Left ventricle myocardium superior (tissue), 1 donor: ENCODE results near the gene PCSK9. TPM values are rescaled to one million over a fixed set of nuclear protein-coding genes. Genes with fewer than 3 reads are reported as not detected.

Experiments used
- ATAC-seq: fragments of 200-7000 bp; cut with Tn5 transposase; one replicate; pipeline ENCODE4 v1.9.1; 2020; ENCODE audit warnings: mild to moderate bottlenecking, moderate library complexity
- DNase-seq: peaks from one replicate; pipeline ENCODE4 v3.0.0-alpha.2; 2020
- intact Hi-C: fragments of 100-400 bp; cut with micrococcal nuclease; formaldehyde crosslinking; loops from one replicate; pipeline ENCODE4 v1.11.0; 2022
- total RNA-seq: library from RNA; stranded (reverse); fragmentation: NEBNext Ultra II Directional; extraction: Animal tissue kit (Norgen Biotek cat#: 25700); gene quantifications from one replicate; pipeline ENCODE4 v1.2.1, GENCODE V29; 2021
- donor health status: DM: no; HTN: yes; CAD: no; lungs with severe emphysema.

Gene PCSK9
- total RNA-seq, 1 donor from 2014 or later = not detected

DNA sequence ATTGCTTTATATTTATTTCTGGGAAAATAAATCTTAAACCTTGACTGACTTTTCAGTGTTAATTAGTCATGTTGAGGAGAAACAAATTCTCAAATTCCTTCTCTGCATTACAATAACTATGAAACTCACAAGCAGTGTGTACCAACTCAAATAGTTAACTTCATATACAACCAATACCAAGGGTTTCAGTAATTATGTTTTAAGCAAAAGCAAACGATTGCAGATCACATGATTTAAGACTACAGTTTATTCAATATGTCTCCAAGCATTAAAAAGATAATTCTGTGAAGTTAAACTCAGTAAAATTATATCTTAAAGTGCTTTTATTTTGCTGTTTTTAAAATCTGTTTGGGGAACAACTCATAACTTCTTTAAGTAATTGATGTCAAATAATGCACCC, 28.6 kb downstream of the PCSK9 start:
- ATAC-seq = no peak
- no peak for DNase-seq
- intact Hi-C loops = no loop called here

GRCh38 chr1:55068638-55069037, 29.3 kb downstream of the PCSK9 start:
- ATAC-seq = no peak
- intact Hi-C loops = no loop called here
- DNase-seq = no peak

DNA sequence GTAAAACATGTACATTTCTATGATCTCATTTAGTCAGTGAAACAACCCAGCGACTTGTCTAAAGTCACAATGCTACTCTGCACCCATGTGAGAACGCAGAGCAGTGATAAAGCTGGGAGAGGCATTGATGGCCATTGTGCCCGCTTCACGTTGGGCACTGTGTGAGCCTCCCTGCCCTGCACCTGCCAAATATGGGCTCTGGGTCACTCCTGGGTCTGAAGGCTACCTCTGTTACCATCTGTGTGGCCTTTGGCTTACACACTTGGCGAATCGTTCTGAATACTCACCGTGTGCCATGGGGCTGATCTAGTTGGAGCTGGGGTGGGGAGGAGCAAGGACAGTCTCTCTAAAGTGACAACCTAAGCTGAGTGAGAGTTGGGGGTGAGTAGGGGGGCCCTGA, 29.9 kb downstream of the PCSK9 start:
- intact Hi-C loops = no loop called here
- DNase-seq = no peak
- no peak for ATAC-seq

DNA sequence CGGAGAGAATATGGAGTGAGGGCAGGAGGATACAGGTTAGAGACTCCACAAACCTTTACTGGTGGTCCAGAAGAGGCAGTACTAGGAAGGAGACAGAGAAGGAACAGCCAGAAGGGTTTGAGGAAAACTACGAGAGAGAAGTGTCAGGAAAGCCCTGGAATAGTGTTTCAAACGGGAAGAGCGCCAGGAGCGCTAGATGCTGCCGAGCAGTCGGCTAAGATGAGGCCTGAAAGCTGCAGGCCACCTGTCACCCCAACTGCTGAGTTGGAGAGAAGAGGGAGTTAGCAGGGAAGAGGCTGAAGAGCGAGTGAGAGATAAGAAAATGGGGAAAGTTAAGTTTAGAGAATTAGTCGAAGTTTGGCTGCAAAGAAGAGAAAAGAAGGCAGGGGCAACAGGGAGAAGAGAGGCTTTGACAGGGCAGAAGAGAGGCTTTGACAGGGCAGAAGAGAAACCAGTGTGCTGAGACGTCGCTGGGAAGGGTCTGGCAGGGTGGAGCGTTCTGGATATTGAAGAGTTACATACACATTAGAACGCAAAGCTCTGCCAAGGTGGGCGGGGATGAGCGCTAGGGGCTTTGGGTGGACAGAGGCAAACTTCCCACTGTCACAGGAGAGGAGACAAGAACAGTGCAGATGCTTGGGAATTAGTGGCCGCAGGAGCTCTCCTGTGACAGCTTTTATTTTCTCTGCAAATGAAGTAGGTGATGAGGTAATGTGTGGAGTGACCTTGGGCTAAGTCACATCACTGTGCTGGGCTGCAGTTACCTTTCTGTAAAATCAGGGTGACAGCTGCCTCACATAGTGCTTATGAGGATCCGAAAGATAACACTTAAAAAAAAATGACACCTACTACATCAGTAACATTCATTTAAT, 31.2 kb downstream of the PCSK9 start:
- DNase-seq (no peak), ATAC-seq (peak; percentile 20)
- intact Hi-C loops = no loop called here

- ATAC-seq (peak; percentile 51), DNase-seq (no peak)
- intact Hi-C loops = no loop called here
Observed at GRCh38 chr1:55071477-55071876, 32.1 kb downstream of the PCSK9 start.

DNA sequence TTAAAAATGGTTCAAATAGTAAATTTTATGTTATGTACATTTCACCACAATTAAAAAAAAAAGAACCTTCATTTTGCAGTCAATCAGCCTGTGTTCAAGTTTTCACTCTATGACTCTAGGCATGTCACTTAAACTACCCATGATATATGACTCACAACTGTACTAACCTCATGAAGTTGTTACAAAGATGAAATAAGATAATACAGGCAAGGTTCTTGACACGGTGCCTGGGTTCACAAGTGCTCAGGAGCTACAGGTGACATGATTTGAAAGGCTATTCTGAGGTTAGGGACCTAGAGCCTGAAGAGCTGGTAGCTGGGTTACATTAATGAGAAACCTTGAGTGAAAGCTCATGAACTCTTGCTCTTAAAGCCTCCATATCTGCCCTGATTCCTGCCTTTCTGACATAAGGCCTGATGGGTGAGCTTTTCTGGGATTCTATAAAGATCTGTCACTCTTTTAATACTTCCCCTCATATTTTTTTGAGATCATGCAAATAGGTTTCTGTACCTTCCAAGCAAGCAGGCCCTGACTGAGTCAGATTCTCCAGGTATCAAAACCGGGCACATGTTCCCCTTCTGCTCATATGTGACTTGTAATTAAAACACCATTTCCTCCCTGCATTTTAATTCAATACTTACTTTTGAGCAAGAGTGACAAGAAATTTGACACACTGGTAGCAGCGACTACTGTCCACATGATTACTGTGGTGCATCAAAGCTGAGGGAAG, 34.0 kb downstream of the PCSK9 start:
- intact Hi-C loops = no loop called here
- ATAC-seq (no peak), DNase-seq (no peak)

DNA sequence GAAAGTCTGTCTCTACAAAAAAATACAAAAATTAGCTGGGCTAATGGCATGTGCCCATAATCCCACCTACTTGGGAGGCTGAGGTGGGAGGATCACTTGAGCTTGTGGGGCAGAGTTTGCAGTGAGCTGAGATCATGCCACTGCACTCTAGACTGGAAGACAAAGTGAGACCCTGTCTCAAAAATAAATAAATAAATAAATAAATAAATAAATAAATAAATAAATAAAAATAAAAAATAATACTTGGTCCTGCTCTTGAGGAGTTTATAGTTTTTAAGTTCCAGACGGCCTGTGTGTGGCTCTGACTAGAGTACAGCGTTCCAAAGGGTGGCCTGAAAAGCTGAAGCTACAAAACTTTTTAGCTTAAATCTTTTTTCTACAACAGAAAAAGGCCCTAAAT, 35.1 kb downstream of the PCSK9 start:
- intact Hi-C loops = no loop called here
- no peak for ATAC-seq
- no peak for DNase-seq

DNA sequence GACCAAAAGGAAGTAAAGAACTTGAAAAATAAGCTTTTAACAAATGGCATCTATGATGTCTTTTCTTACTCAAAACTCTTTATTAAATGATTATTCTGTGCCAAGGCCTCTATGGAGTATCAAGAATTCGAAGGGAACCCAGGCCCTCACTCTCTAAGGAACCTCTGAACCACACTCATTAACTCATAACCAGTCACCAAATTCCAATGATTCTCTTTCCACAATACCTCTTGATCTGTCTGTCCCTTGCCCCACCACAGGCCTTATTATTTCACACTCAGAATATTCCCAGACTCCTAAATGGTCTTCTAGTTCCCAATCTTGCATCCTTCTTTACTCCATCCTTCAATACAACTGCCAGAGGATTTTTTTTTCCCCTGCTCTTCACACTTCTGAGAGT, 37.0 kb downstream of the PCSK9 start:
- intact Hi-C loops = loop anchor here (5.0 kb wide), 1 partner anchor 36 kb away; no protein-coding TSS in a partner anchor
- DNase-seq (no peak), ATAC-seq (no peak)

DNA sequence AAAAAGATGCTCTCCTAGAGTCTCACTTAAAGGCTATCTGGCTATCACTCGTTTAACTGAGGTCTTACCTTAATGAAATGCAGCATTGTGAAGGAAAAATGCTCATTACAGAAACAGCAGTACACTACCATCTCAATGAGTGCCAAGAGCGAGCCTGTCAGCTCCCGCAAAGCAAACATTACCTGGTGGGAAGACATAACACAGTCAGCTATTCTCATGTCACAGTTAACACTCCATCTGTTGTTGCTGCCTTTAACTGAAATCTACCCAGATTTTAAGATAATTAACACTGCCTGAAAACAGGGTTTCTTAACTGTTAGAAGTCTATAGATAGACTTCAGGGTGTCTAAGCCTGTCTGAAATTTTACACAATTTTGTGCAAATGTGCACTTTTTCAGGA, 39.1 kb downstream of the PCSK9 start:
- intact Hi-C loops = loop anchor here (5.0 kb wide), 1 partner anchor 34 kb away; no protein-coding TSS in a partner anchor
- ATAC-seq = no peak
- DNase-seq = no peak

- DNase-seq (no peak), ATAC-seq (no peak)
- intact Hi-C loops = loop anchor here (5.0 kb wide), 1 partner anchor 33 kb away; no protein-coding TSS in a partner anchor
Observed at GRCh38 chr1:55079651-55080050, 40.3 kb downstream of the PCSK9 start.

DNA sequence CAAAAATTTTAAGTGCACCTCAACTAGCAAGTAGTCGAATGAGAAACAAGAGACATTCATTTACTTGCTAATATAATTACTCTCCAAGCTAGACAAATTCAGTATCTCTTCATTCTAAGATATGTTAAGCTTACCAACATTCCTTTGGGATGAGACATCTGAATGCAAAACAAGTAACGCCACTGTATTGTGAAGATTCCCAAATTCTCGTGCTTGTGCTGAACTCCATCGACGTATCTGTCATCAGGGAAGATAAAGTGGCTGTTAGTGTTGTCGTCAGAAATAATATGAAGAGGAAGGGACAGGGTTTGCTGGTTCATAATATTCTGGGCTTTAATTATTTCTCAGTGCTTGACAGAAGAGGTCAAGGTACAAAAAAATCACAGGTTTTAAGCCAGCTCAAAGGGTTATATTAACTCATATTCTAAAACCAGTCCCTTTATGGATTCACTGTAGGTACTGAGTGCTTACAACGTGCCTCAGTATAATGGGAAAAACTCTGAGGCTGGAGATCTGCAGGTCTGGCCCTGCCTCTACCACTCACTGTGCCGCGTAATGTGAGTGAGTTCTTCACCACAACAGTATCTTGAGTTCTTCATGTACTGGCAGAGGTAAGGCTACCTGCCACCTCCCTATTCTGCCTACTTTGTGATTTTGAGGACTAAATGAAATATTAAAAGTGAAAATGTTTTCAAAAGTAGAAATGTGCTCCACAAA, 42.0 kb downstream of the PCSK9 start:
- DNase-seq (no peak), ATAC-seq (peak; percentile 43)
- intact Hi-C loops = no loop called here

DNA sequence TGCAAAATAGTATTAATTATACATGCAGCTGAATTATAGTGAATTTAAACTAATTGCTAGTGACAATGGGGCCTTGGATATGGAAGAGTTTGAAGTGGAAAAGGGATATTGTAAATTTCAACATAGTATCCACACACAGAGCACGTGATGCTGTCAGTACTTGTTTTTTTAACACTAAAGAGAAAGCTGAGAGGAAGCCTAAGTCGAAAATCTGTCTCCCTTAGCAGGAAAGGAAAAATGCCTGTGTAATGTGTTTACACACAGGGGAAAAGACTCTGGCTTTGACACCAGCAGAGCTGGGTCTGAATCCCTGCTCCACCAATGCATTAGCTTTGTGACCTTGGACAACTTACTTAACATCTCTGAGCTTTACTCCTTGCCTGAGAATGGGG, 42.6 kb downstream of the PCSK9 start:
- ATAC-seq (peak; percentile 12), DNase-seq (no peak)
- intact Hi-C loops = no loop called here

- intact Hi-C loops = no loop called here
- ATAC-seq = no peak
- DNase-seq = no peak
Observed at GRCh38 chr1:55084257-55084656, 44.9 kb downstream of the PCSK9 start.

- ATAC-seq = no peak
- intact Hi-C loops = no loop called here
- no peak for DNase-seq
Observed at GRCh38 chr1:55087439-55087838, 48.1 kb downstream of the PCSK9 start.

- no peak for DNase-seq
- intact Hi-C loops = no loop called here
- no peak for ATAC-seq
Observed at GRCh38 chr1:55088413-55088812, 49.1 kb downstream of the PCSK9 start.

GRCh38 chr1:55089683-55090082, 50.3 kb downstream of the PCSK9 start:
- intact Hi-C loops = no loop called here
- DNase-seq (no peak), ATAC-seq (no peak)

GRCh38 chr1:55092475-55092874, 53.1 kb downstream of the PCSK9 start:
- ATAC-seq = no peak
- intact Hi-C loops = no loop called here
- DNase-seq = no peak

GRCh38 chr1:55095095-55095494, 55.7 kb downstream of the PCSK9 start:
- ATAC-seq = no peak
- intact Hi-C loops = no loop called here
- no peak for DNase-seq

GRCh38 chr1:55103891-55104290, 64.5 kb downstream of the PCSK9 start:
- no peak for DNase-seq
- intact Hi-C loops = no loop called here
- ATAC-seq = no peak

DNA sequence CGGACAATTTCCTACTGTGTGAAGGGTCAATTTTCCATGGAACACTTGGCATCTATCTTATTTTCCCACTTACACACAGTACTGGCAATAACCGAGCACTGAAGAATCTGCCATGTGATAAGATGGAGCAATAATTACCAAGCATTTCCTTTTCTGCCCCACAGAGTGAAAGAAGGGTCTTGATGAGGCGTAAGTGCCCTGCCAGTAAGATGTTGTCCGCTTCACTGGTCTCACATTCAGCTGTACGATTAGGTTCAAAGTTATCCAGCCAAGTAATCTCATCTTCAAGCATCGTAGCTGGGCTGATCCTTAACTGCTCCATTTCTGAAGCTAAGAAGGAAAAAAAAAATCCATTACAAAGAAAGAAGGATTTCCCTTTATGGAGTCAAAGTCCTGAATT, 67.8 kb downstream of the PCSK9 start:
- DNase-seq = no peak
- ATAC-seq = no peak
- intact Hi-C loops = no loop called here
